GM12878 (cell line): ENCODE data around the gene RET. TPM values are rescaled to one million over a fixed set of nuclear protein-coding genes. Genes with fewer than 3 reads are reported as not detected.

Experiments
- ATAC-seq: fragments of 200-7000 bp; cut with Tn5 transposase; 3 replicates; pipeline ENCODE4 v1.9.1; 2020; ENCODE audit warnings: mild to moderate bottlenecking, moderate library complexity
- BruUV-seq: library from RNA; stranded (reverse); fragments of 400-500 nt; replicated peaks from 2 replicates; lab custom pipeline; 2021; lab: Mats Ljungman, UMichigan
- CTCF ChIA-PET: fragments of 300-600 bp; sonication (Branson Sonifier 250); formaldehyde crosslinking; extraction: SDS; loops from one replicate; lab custom pipeline; 2021; ENCODE audit warnings: inconsistent platforms; lab: Yijun Ruan, JAX
- POLR2A ChIA-PET: fragments of 350-600 bp; formaldehyde crosslinking; extraction: SDS; loops from one replicate; lab custom pipeline; 2021; ENCODE audit warnings: inconsistent platforms; lab: Charles Lee
- RAD21 ChIA-PET: fragments of 300-600 bp; sonication (Branson Sonifier 250); formaldehyde crosslinking; loops from one replicate; lab custom pipeline; 2023; ENCODE audit warnings: antibody characterized with exemption; ENCODE audit not compliant: unreplicated experiment; lab: Charles Lee
- SMC1A ChIA-PET: fragments of 300-600 bp; sonication (Branson Sonifier 250); formaldehyde crosslinking; loops from one replicate; lab custom pipeline; 2023; ENCODE audit not compliant: unreplicated experiment, uncharacterized antibody; lab: Charles Lee
- DNase-seq: peaks from one replicate; pipeline ENCODE4 v3.0.0-alpha.2; 2011; ENCODE audit warnings: low read depth, low spot score
- FAIRE-seq: peaks from 3 replicates; lab custom pipeline; 2011; peaks lifted over from hg19 to GRCh38; lab: Jason Lieb, UNC
- H2AFZ ChIP-seq: 2 replicates; pipeline ENCODE4 v1.6.0; 2011; ENCODE audit warnings: low read depth, low read length, control low read depth; ENCODE audit not compliant: control insufficient read depth
- H3K27ac ChIP-seq: 2 replicates; pipeline ENCODE4 v1.5.1; 2011; ENCODE audit warnings: control low read depth; ENCODE audit not compliant: control insufficient read depth, insufficient read depth
- H3K27me3 ChIP-seq, 2 experiments: replicated peaks in 1 of 2; 2 replicates each; pipeline versions ENCODE4 v1.6.0 to v1.6.1; 2011; ENCODE audit warnings: low read length in 1 of 2; ENCODE audit not compliant: control insufficient read depth in 2 of 2, insufficient read depth in 2 of 2
- H3K36me3 ChIP-seq, 2 experiments: 2 replicates each; pipeline ENCODE4 v1.5.1; 2011; ENCODE audit warnings: low read length in 1 of 2; ENCODE audit not compliant: control insufficient read depth in 2 of 2, insufficient read depth in 2 of 2
- H3K4me1 ChIP-seq: 2 replicates; pipeline ENCODE4 v1.6.1; 2011; ENCODE audit warnings: mild to moderate bottlenecking, low read length, moderate library complexity, mixed read lengths; ENCODE audit not compliant: control insufficient read depth, insufficient read depth
- H3K4me2 ChIP-seq: 2 replicates; pipeline ENCODE4 v1.6.0; 2011; ENCODE audit warnings: control low read depth; ENCODE audit not compliant: control insufficient read depth, insufficient read depth
- H3K4me3 ChIP-seq: fragments of 200-600 bp; sonication (generic); 2 replicates; pipeline ENCODE4 v1.5.1; 2016
- H3K79me2 ChIP-seq: 2 replicates; pipeline ENCODE4 v1.6.0; 2011; ENCODE audit warnings: low read length; ENCODE audit not compliant: control insufficient read depth, insufficient read depth
- H3K9ac ChIP-seq: 2 replicates; pipeline ENCODE4 v1.8.0; 2011; ENCODE audit warnings: low read length, control low read depth, mixed read lengths; ENCODE audit not compliant: control insufficient read depth, insufficient read depth
- H3K9me3 ChIP-seq: replicated peaks from 3 replicates; pipeline ENCODE4 v1.5.1; 2011; ENCODE audit warnings: mild to moderate bottlenecking, low read length; ENCODE audit not compliant: control insufficient read depth, insufficient read depth
- H4K20me1 ChIP-seq: 2 replicates; pipeline ENCODE4 v1.6.0; 2011; ENCODE audit not compliant: control insufficient read depth, insufficient read depth
- BCL3 ChIP-seq: IDR thresholded peaks from 2 replicates; pipeline ENCODE4 v1.6.1; 2011; ENCODE audit warnings: borderline replicate concordance, low read depth, mild to moderate bottlenecking, moderate library complexity, low read length; ENCODE audit not compliant: insufficient read depth, poor library complexity, severe bottlenecking
- EP300 ChIP-seq, 2 experiments: fragments of 150-350 bp in 1 of 2; IDR thresholded peaks; 2 replicates each; pipeline ENCODE4 v1.6.1; 2011 to 2012; ENCODE audit warnings: low read depth in 2 of 2, low read length in 2 of 2, borderline replicate concordance in 1 of 2, improper control_type of control experiment in 1 of 2, inconsistent platforms in 1 of 2; ENCODE audit not compliant: control insufficient read depth in 1 of 2
- HCFC1 ChIP-seq: fragments of 150-350 bp; IDR thresholded peaks from 2 replicates; pipeline ENCODE4 v1.6.1; 2014; ENCODE audit warnings: low read length
- HDAC2 ChIP-seq: fragments of 200-600 bp; sonication (generic); IDR thresholded peaks from 2 replicates; pipeline ENCODE4 v1.6.1; 2017
- IRF3 ChIP-seq: fragments of 450-650 bp; IDR thresholded peaks from 2 replicates; pipeline ENCODE4 v1.6.1; 2014; ENCODE audit warnings: mild to moderate bottlenecking
- IRF4 ChIP-seq: IDR thresholded peaks from 2 replicates; pipeline ENCODE4 v1.6.1; 2011; ENCODE audit warnings: low read depth, low read length
- MAX ChIP-seq: IDR thresholded peaks from 2 replicates; pipeline ENCODE4 v1.6.1; 2012; ENCODE audit warnings: low read depth, low read length, improper control_type of control experiment
- NFIC ChIP-seq: IDR thresholded peaks from 2 replicates; pipeline ENCODE4 v1.6.1; 2012; ENCODE audit warnings: low read depth, mild to moderate bottlenecking, inconsistent platforms, low read length, moderate library complexity
- NR2C2 ChIP-seq: IDR thresholded peaks from 2 replicates; pipeline ENCODE4 v1.6.1; 2011; ENCODE audit warnings: borderline replicate concordance, low read depth; ENCODE audit not compliant: control insufficient read depth, insufficient read length
- POLR2A ChIP-seq: IDR thresholded peaks from 2 replicates; pipeline ENCODE4 v1.6.1; 2011; ENCODE audit warnings: low read depth, mild to moderate bottlenecking, low read length
- RAD51 ChIP-seq: fragments of 450-650 bp; IDR thresholded peaks from 2 replicates; pipeline ENCODE4 v1.6.1; 2016; ENCODE audit warnings: moderate library complexity, mild to moderate bottlenecking, inconsistent platforms
- SP1 ChIP-seq: IDR thresholded peaks from one replicate; pipeline ENCODE4 v1.6.1; 2011; ENCODE audit warnings: low read depth, low read length
- TCF7 ChIP-seq: IDR thresholded peaks from 2 replicates; pipeline ENCODE4 v1.6.1; 2014; ENCODE audit warnings: antibody characterized with exemption, borderline replicate concordance
- WGBS: methylation state at CpG from one replicate; pipeline ENCODE4 v1.1.6; 2016; ENCODE audit warnings: low lambda C conversion rate; ENCODE audit not compliant: insufficient replicate concordance, insufficient coverage; ENCODE audit errors: missing lambda C conversion rate; 5-methylcytosine and 5-hydroxymethylcytosine counted together
- in situ Hi-C: fragments of 300-500 bp; cut with MboI; formaldehyde crosslinking; loops from 9 replicates; pipeline ENCODE4 v1.14.3; 2018; ENCODE audit warnings: mixed read lengths
- intact Hi-C: fragments of 100-400 bp; cut with micrococcal nuclease; formaldehyde crosslinking; loops from one replicate; pipeline ENCODE4 v1.14.2; 2022; ENCODE audit not compliant: unreplicated experiment
- polyA plus RNA-seq, 11 experiments: library from polyadenylated mRNA; depleted of rRNA in 4 of 11; unstranded in 6 of 11; stranded (reverse) in 5 of 11; fragments of >200 nt; fragmentation: Nextera tagmentation in 4 of 11; fragmentation: Illumina TruSeq in 1 of 11; extraction: Ambion mirVana in 4 of 11; extraction: Trizol in 1 of 11; gene quantifications; 1 replicate in 1 of 11; 2 replicates in 10 of 11; pipeline versions ENCODE4 v1.2.1 to v1.2.3, GENCODE V29; 2011 to 2016; ENCODE audit warnings: inconsistent platforms in 2 of 11, missing spikeins in 2 of 11, low read depth in 1 of 11
- total RNA-seq, 4 experiments: library from RNA; depleted of rRNA in 3 of 4; stranded (reverse); fragments of >200 nt in 3 of 4; fragmentation: Illumina TruSeq in 1 of 4; extraction: Trizol in 1 of 4; gene quantifications; 2 replicates each; pipeline versions ENCODE4 v1.2.1 to v1.2.3, GENCODE V29; 2013 to 2021

The RET gene
- total and polyA plus RNA-seq, 10 of the 15 experiments (the other 5 are each of a cell fraction or from before 2014, with no cell fraction given): not detected

GRCh38 chr10:43117777-43118583 lies 41.1 kb downstream of the RET start:
- no peak for ATAC-seq
- Histone ChIP-seq H3K4me2 (no peak overlapping the region), H3K27me3 (no peaks in the 10 kb centered on the region), H3K27ac (no peak overlapping the region), H3K79me2 (no peaks in the 10 kb centered on the region), H2AFZ (no peak overlapping the region), H3K4me1 (peaks cover 14% of the 10 kb centered on the region), H3K4me3 (no peak overlapping the region), H3K36me3 (no peaks in the 10 kb centered on the region)
- FAIRE-seq: no peak
- no TSS peak for BruUV-seq
- CTCF ChIA-PET: no interaction called here
- intact Hi-C loops: no loop called here
- WGBS: 42% methylated on average over 18 of the region's 18 CpGs
- RAD21 ChIA-PET: no interaction called here
- SMC1A ChIA-PET: no interaction called here
- POLR2A ChIA-PET: no interaction called here
- DNase-seq: no peak
- no peak for TF ChIP-seq IRF4
- TF ChIP-seq, all 136 proteins: peak for 0
- in situ Hi-C loops: loop anchor here (25.0 kb wide), 2 partner anchors 106 to 931 kb away; no protein-coding TSS in a partner anchor
- no peak overlapping the region for H3K9ac ChIP-seq
- H4K20me1 ChIP-seq: no peaks in the 10 kb centered on the region
- no peaks in the 10 kb centered on the region for H3K9me3 ChIP-seq

GRCh38 chr10:43118631-43119415 lies 42.0 kb downstream of the RET start:
- Histone ChIP-seq H4K20me1 (no peaks in the 10 kb centered on the region), H3K9me3 (no peaks in the 10 kb centered on the region), H3K36me3 (no peaks in the 10 kb centered on the region), H3K4me1 (peaks cover 14% of the 10 kb centered on the region), H3K4me3 (no peak overlapping the region), H3K27ac (no peak overlapping the region), H2AFZ (no peak overlapping the region), H3K4me2 (no peak overlapping the region), H3K9ac (no peak overlapping the region), H3K79me2 (no peaks in the 10 kb centered on the region), H3K27me3 (no peaks in the 10 kb centered on the region)
- FAIRE-seq (no peak), ATAC-seq (no peak), DNase-seq (no peak)
- no TSS peak for BruUV-seq
- ChIA-PET CTCF (no interaction called here), SMC1A (no interaction called here), RAD21 (no interaction called here), POLR2A (no interaction called here)
- WGBS: 55% methylated on average over 18 of the region's 19 CpGs
- intact Hi-C loops (no loop called here), in situ Hi-C loops (loop anchor here (25.0 kb wide), 2 partner anchors 107 to 932 kb away; no protein-coding TSS in a partner anchor)
- no peak for TF ChIP-seq HCFC1
- no peak for TF ChIP-seq NFIC
- no peak for TF ChIP-seq RAD51
- TF ChIP-seq IRF3: no peak
- no peak for TF ChIP-seq POLR2A
- no peak for TF ChIP-seq SP1
- no peak for TF ChIP-seq NR2C2
- no peak for TF ChIP-seq TCF7
- TF ChIP-seq MAX: no peak
- no peak for TF ChIP-seq HDAC2
- no peak for TF ChIP-seq BCL3
- TF ChIP-seq EP300 (IDR thresholded peaks at IDR 0.05; ENCODE audit: borderline replicate concordance in 1 of 2, control insufficient read depth in 1 of 2, low read depth in 2 of 2, low read length in 2 of 2): no peak
